AG09309 (cell line): ENCODE results near the gene ZNF148.

Experiments
- DNase-seq: peaks from one replicate; pipeline ENCODE4 v3.0.0-alpha.2; 2010; ENCODE audit warnings: low read depth
- H3K4me3 ChIP-seq: 2 replicates; pipeline ENCODE4 v1.5.1; 2011; ENCODE audit warnings: mild to moderate bottlenecking, low read depth, low read length, moderate library complexity; ENCODE audit not compliant: control insufficient read depth
- CTCF ChIP-seq: IDR thresholded peaks from 2 replicates; pipeline ENCODE4 v1.5.1; 2011; ENCODE audit warnings: mild to moderate bottlenecking, low read depth, low read length, inconsistent platforms; ENCODE audit not compliant: insufficient read depth, control insufficient read depth; ENCODE audit errors: missing control alignments

Gene ZNF148

GRCh38 chr3:125322917-125323316 lies 52.2 kb downstream of the ZNF148 start:
- no peak overlapping the region for H3K4me3 ChIP-seq
- TF ChIP-seq CTCF: no peak
- no peak for DNase-seq

GRCh38 chr3:125322166-125322565 lies 53.0 kb downstream of the ZNF148 start:
- no peak overlapping the region for H3K4me3 ChIP-seq
- no peak for DNase-seq
- no peak for TF ChIP-seq CTCF

GRCh38 chr3:125319765-125320164 lies 55.4 kb downstream of the ZNF148 start:
- TF ChIP-seq CTCF: no peak
- no peak for DNase-seq
- H3K4me3 ChIP-seq: no peak overlapping the region

- no peak overlapping the region for H3K4me3 ChIP-seq
- no peak for TF ChIP-seq CTCF
- no peak for DNase-seq
Observed at GRCh38 chr3:125318871-125319270, 56.3 kb downstream of the ZNF148 start.

- no peak overlapping the region for H3K4me3 ChIP-seq
- no peak for TF ChIP-seq CTCF
- no peak for DNase-seq
Observed at GRCh38 chr3:125318167-125318865, 56.8 kb downstream of the ZNF148 start.

- H3K4me3 ChIP-seq: no peak overlapping the region
- TF ChIP-seq CTCF: no peak
Observed at GRCh38 chr3:125317761-125318160, 57.4 kb downstream of the ZNF148 start.

More at GRCh38 chr3:125317761-125318160, 57.4 kb downstream of the ZNF148 start:
- DNase-seq: no peak
